B cell (primary cell): ENCODE measurements around the gene ERC1. TPM values are rescaled to one million over a fixed set of nuclear protein-coding genes. Genes with fewer than 3 reads are reported as not detected.

Source experiments
- ATAC-seq: fragments of 200-7000 bp; cut with Tn5 transposase; one replicate; pipeline ENCODE4 v1.10.0; 2021; ENCODE audit warnings: low read depth, mild to moderate bottlenecking, moderate number of reproducible peaks, moderate library complexity
- CTCF ChIA-PET: fragments of 350-600 bp; sonication (Branson Sonifier 250); formaldehyde crosslinking; loops from one replicate; lab custom pipeline; 2021; ENCODE audit warnings: antibody characterized with exemption, inconsistent platforms; lab: Charles Lee
- POLR2A ChIA-PET: fragments of 350-600 bp; sonication (Branson Sonifier 250); formaldehyde crosslinking; loops from one replicate; lab custom pipeline; 2021; ENCODE audit warnings: antibody characterized with exemption; lab: Charles Lee
- DNase-seq: peaks from one replicate; pipeline ENCODE4 v3.0.0; 2013
- H2AFZ ChIP-seq: 2 replicates; pipeline ENCODE4 v1.6.1; 2012; ENCODE audit warnings: mild to moderate bottlenecking, low read depth, low read length; ENCODE audit not compliant: insufficient read depth, poor library complexity, severe bottlenecking
- H3K27ac ChIP-seq, 2 donors: 1 replicate in 1 of 2; 2 replicates in 1 of 2; pipeline ENCODE4 v1.5.1; 2012 to 2013; ENCODE audit warnings: low read length in 2 of 2, mild to moderate bottlenecking in 2 of 2, moderate library complexity in 1 of 2
- H3K27me3 ChIP-seq, 4 experiments: fragments of 200-600 bp in 1 of 4; sonication (generic) in 1 of 4; replicated peaks in 1 of 4; 1 replicate in 2 of 4; 2 replicates in 2 of 4; pipeline versions ENCODE4 v1.6.1 to v1.7.0; 2013 to 2016; ENCODE audit warnings: low read length in 3 of 4, mild to moderate bottlenecking in 2 of 4, mixed read lengths in 1 of 4, moderate library complexity in 1 of 4; ENCODE audit not compliant: insufficient read depth in 4 of 4, control insufficient read depth in 3 of 4; ENCODE audit errors: control extremely low read depth in 1 of 4
- H3K36me3 ChIP-seq, 2 experiments: replicated peaks in 1 of 2; 1 replicate in 1 of 2; 2 replicates in 1 of 2; pipeline versions ENCODE4 v1.6.1 to v1.7.1; 2013; ENCODE audit warnings: low read length in 1 of 2; ENCODE audit not compliant: insufficient read depth in 2 of 2, control insufficient read depth in 1 of 2; ENCODE audit errors: control extremely low read depth in 1 of 2, extremely low read depth in 1 of 2
- H3K4me1 ChIP-seq, 2 donors: fragments of 200-600 bp in 1 of 2; sonication (generic) in 1 of 2; 1 replicate in 1 of 2; 2 replicates in 1 of 2; pipeline versions ENCODE4 v1.5.1 to v1.6.1; 2013 to 2017; ENCODE audit warnings: low read length in 2 of 2; ENCODE audit not compliant: control insufficient read depth in 2 of 2, insufficient read depth in 2 of 2
- H3K4me2 ChIP-seq: replicated peaks from 2 replicates; pipeline ENCODE3; 2012; ENCODE audit warnings: mild to moderate bottlenecking, low read depth, low read length; ENCODE audit not compliant: poor library complexity, severe bottlenecking
- H3K4me3 ChIP-seq, 5 experiments: fragments of 200-600 bp in 1 of 5; sonication (generic) in 1 of 5; 1 replicate in 3 of 5; 2 replicates in 2 of 5; pipeline versions ENCODE4 v1.5.1 to v1.7.0; 2011 to 2016; ENCODE audit warnings: low read length in 4 of 5, mild to moderate bottlenecking in 4 of 5, low read depth in 2 of 5, control low read depth in 1 of 5, moderate library complexity in 1 of 5; ENCODE audit not compliant: insufficient read depth in 1 of 5; ENCODE audit errors: control extremely low read depth in 1 of 5, extremely low read depth in 1 of 5
- H3K79me2 ChIP-seq: fragments of 200-600 bp; sonication (generic); one replicate; pipeline ENCODE4 v1.6.0; 2016; ENCODE audit warnings: low read length; ENCODE audit not compliant: control insufficient read depth, insufficient read depth
- H3K9ac ChIP-seq: fragments of 200-600 bp; sonication (generic); 2 replicates; pipeline ENCODE4 v1.6.1; 2017; ENCODE audit warnings: mild to moderate bottlenecking, low read length, moderate library complexity
- H3K9me3 ChIP-seq, 3 donors: one replicate each; pipeline versions ENCODE4 v1.6.1 to v1.7.1; 2013; ENCODE audit warnings: low read length in 2 of 3; ENCODE audit not compliant: control insufficient read depth in 2 of 3, insufficient read depth in 1 of 3; ENCODE audit errors: control extremely low read depth in 1 of 3
- H4K20me1 ChIP-seq: 2 replicates; pipeline ENCODE4 v1.6.0; 2012; ENCODE audit warnings: mild to moderate bottlenecking, low read length; ENCODE audit not compliant: insufficient read depth, control insufficient read depth, poor library complexity, severe bottlenecking
- H3K27ac Mint-ChIP-seq: one replicate; pipeline ENCODE4 v1.8.0; 2021; ENCODE audit warnings: mixed read lengths
- H3K27me3 Mint-ChIP-seq: one replicate; pipeline ENCODE4 v1.8.0; 2021; ENCODE audit warnings: mixed read lengths
- H3K4me1 Mint-ChIP-seq: one replicate; pipeline ENCODE4 v1.8.0; 2021; ENCODE audit warnings: mixed read lengths
- H3K4me3 Mint-ChIP-seq: one replicate; pipeline ENCODE4 v1.8.0; 2021; ENCODE audit warnings: mixed read lengths
- H3K9me3 Mint-ChIP-seq: one replicate; pipeline ENCODE4 v1.8.0; 2022; ENCODE audit warnings: mixed read lengths; ENCODE audit not compliant: insufficient read depth
- EZH2 ChIP-seq: IDR thresholded peaks from 2 replicates; pipeline ENCODE4 v1.6.1; 2012; ENCODE audit warnings: borderline replicate concordance, low read depth, mild to moderate bottlenecking, moderate library complexity, low read length; ENCODE audit not compliant: insufficient read depth, poor library complexity, severe bottlenecking
- WGBS: methylation state at CpG from one replicate; pipeline ENCODE4 v1.1.5; 2013; ENCODE audit warnings: missing lambda C conversion rate; ENCODE audit not compliant: insufficient coverage; 5-methylcytosine and 5-hydroxymethylcytosine counted together
- intact Hi-C: fragments of 100-400 bp; cut with micrococcal nuclease; formaldehyde crosslinking; loops from one replicate; pipeline ENCODE4 v1.10.0; 2022
- polyA plus RNA-seq: library from polyadenylated mRNA; depleted of rRNA; stranded (reverse); fragments of >200 nt; gene quantifications from 2 replicates; pipeline ENCODE4 v1.2.3, GENCODE V29; 2012
- total RNA-seq, 2 donors: library from RNA; stranded (reverse); fragments of 120-200 nt in 1 of 2; gene quantifications; 1 replicate in 1 of 2; 2 replicates in 1 of 2; pipeline versions ENCODE4 v1.2.3 to v1.2.4, GENCODE V29; 2013 to 2022
- TF ChIP-seq, protein P1 (sequence below): fragments of 200-600 bp; IDR thresholded peaks from one replicate; pipeline ENCODE4 v1.8.0; 2022; ENCODE audit warnings: antibody characterized with exemption, mild to moderate bottlenecking

ERC1 gene
- total and polyA plus RNA-seq, 2 donors (not counting 1 experiment from before 2014, with no cell fraction given), result 4.0 to 77.6 TPM

- DNase-seq, result no peak
- Histone ChIP-seq H3K27me3 (no peaks in the 10 kb centered on the region), H3K4me2 (no peak overlapping the region), H3K9me3 (no peaks in the 10 kb centered on the region), H3K4me3 (no peak overlapping the region), H3K27ac (no peak overlapping the region), H3K9ac (no peak overlapping the region), H2AFZ (no peak overlapping the region), H3K79me2 (peaks cover 25% of the 10 kb centered on the region), H3K4me1 (peaks cover 16 to 18% of the 10 kb centered on the region in 2 donors), H3K36me3 (no peaks in the 10 kb centered on the region), H4K20me1 (no peaks in the 10 kb centered on the region)
- no peak for ATAC-seq
- CTCF ChIA-PET, result no interaction called here
- Mint-ChIP-seq H3K4me3 (no peak overlapping the region), H3K9me3 (no peaks in the 10 kb centered on the region), H3K27me3 (no peaks in the 10 kb centered on the region), H3K4me1 (peaks cover 21% of the 10 kb centered on the region), H3K27ac (no peak overlapping the region)
- WGBS, result 89% methylated on average over 4 of the region's 4 CpGs
- POLR2A ChIA-PET, result no interaction called here
- no peak for TF ChIP-seq EZH2
- TF ChIP-seq, protein P1, sequence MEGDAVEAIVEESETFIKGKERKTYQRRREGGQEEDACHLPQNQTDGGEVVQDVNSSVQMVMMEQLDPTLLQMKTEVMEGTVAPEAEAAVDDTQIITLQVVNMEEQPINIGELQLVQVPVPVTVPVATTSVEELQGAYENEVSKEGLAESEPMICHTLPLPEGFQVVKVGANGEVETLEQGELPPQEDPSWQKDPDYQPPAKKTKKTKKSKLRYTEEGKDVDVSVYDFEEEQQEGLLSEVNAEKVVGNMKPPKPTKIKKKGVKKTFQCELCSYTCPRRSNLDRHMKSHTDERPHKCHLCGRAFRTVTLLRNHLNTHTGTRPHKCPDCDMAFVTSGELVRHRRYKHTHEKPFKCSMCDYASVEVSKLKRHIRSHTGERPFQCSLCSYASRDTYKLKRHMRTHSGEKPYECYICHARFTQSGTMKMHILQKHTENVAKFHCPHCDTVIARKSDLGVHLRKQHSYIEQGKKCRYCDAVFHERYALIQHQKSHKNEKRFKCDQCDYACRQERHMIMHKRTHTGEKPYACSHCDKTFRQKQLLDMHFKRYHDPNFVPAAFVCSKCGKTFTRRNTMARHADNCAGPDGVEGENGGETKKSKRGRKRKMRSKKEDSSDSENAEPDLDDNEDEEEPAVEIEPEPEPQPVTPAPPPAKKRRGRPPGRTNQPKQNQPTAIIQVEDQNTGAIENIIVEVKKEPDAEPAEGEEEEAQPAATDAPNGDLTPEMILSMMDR, result no peak
- intact Hi-C loops, result no loop called here
Measured at GRCh38 chr12:988646-989045, 2.4 kb upstream of the ERC1 start.

GRCh38 chr12:989051-989450 lies 2.0 kb upstream of the ERC1 start:
- no peaks in the 10 kb centered on the region for H3K36me3 ChIP-seq
- peaks cover 16 to 18% of the 10 kb centered on the region in 2 donors for H3K4me1 ChIP-seq
- peak overlapping the region; percentile 59 for H3K27ac Mint-ChIP-seq
- no peaks in the 10 kb centered on the region for H4K20me1 ChIP-seq
- 83% methylated on average over 1 of the region's 2 CpGs for WGBS
- no peaks in the 10 kb centered on the region for H3K27me3 Mint-ChIP-seq
- no peak overlapping the region for H3K27ac ChIP-seq
- H3K4me3 ChIP-seq, result no peak overlapping the region
- DNase-seq (no peak), ATAC-seq (no peak)
- CTCF ChIA-PET, result interaction anchor here (1.2 kb wide), 1 partner anchor 413 kb away, joined by 3 read pairs; no protein-coding TSS in a partner anchor
- no peak overlapping the region for H3K9ac ChIP-seq
- H3K4me2 ChIP-seq, result no peak overlapping the region
- no peak overlapping the region for H2AFZ ChIP-seq
- intact Hi-C loops, result no loop called here
- H3K79me2 ChIP-seq, result peaks cover 28% of the 10 kb centered on the region
- POLR2A ChIA-PET, result no interaction called here
- H3K9me3 ChIP-seq, result no peaks in the 10 kb centered on the region
- H3K4me3 Mint-ChIP-seq, result no peak overlapping the region
- H3K9me3 Mint-ChIP-seq, result no peaks in the 10 kb centered on the region
- TF ChIP-seq, protein P1, result no peak
- TF ChIP-seq EZH2, result no peak
- H3K27me3 ChIP-seq, result no peaks in the 10 kb centered on the region
- H3K4me1 Mint-ChIP-seq, result peaks cover 21% of the 10 kb centered on the region
